CD4-positive, alpha-beta T cell treated with Interleukin-12 subunit alpha and Interleukin-12 subunit beta, for 1 hour (primary cell): ENCODE data around the gene ARF3.

Source experiments
- DNase-seq: peaks from one replicate; pipeline ENCODE4 v3.0.0-alpha.2; 2020

The ARF3 gene

DNA sequence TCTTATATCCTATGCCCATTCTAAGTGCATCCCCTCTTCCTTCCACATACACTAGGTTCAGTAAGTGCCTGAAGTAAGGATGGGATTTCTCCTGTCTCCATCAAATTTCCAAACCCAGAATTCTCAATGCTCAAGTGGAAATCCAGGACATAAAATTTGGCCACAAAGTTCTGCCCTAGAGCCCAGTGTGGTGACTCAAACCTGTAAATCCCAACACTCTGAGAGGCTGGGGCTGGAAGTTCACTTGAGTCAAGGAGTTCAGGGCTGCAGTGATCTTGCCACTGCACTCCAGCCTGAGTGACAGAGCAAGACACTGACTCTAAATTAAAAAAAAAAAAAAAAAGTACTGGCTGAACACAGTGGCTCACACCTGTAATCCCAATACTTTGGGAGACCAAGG lies 4.5 kb upstream of the ARF3 start:
- DNase-seq, result no peak

DNA sequence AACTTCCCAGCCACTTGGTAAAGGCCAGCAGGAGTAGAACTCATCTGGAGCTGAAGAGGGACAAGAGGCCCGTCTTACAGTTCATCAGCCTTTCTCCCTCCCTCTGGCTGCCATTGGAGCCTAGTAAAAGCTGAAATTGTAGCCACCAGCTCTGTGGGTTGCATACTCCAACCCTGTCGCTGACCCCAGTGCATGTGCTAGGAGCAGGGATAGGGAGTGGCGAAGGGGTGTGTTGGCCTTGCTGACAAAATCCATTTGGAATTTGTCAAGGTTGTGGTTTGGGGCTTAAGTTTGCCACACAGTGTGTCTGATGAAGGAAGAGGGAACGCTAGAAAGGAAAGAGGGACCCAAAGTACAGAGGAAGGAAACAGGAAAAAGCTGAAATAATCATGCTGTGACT lies 4.0 kb upstream of the ARF3 start:
- DNase-seq, result no peak

DNA sequence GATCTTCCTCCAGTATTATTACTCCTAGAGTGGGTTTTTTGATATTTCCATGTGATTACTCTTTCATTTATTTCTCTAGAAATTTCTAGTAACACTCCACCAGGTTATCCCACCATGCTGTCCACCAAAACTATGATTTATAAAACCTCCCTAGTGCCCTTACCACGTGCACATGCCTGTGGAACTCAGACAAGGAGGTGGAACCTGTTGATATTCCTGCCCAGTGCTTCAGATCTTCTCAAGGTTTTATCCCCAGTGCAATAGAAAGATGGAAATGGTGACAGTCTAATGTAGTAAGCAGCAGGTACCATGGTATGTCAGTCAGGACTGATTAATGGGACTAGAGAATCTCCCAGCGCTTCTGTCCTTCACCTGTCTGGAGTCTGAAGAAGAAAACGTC lies 3.5 kb upstream of the ARF3 start:
- no peak for DNase-seq

DNA sequence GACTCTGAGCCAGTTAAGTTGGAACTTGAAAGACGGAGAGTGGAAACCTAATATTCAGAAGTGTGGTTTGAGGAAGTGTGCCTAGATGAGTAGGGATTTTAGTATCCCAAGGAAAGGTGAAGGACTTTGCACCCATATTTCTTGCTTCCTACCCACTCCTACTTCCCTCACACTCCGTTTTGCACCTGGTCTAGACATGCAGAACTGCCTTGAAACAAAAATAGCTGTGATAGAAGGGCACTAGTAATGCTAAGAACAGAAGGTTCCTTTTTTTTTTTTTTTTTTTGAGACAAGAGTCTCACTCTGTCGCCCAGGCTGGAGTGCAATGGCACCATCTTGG lies 732 bp upstream of the ARF3 start:
- no peak for DNase-seq

DNA sequence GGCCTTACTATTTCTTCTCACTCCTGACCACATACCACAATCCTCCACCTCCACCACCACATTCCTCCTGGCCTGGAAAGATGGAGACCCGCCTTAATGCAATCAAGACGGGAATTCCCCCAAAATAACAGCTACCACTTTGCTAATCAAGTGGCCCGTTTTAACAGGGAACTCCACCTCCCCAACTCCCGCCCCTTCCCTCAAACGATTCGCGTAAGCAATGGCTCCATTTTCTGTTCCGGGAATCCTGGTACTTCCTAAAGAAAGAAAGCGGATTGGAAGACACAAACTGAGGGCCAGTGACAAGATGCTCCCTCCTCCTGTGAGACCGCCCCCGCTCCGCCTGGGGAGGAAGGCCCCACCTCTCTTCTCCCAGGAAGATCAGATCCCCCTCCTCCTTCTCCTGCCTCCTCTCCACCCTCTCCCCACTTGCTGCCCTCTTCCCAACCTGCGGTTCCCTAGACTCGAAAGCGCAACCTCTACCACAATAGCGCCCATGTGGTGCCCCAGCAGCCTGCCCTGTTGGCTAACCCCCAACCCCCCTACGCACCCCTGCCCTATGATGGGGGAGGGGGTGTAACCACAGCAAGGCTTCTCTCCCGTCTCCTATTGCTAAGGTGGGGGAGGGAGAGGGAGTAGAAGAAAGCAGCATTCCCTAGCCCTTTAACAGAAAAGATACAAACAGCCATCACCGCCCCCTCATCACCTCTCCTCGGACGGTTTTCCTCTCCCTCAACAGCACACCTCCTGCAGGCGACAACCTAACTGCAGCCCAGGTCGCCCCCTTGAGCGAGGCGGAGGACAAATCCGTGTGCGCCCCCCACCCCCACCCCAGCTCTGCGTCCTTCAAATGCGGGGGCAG lies 777 bp downstream of the ARF3 start:
- peak; percentile 44 for DNase-seq

DNA sequence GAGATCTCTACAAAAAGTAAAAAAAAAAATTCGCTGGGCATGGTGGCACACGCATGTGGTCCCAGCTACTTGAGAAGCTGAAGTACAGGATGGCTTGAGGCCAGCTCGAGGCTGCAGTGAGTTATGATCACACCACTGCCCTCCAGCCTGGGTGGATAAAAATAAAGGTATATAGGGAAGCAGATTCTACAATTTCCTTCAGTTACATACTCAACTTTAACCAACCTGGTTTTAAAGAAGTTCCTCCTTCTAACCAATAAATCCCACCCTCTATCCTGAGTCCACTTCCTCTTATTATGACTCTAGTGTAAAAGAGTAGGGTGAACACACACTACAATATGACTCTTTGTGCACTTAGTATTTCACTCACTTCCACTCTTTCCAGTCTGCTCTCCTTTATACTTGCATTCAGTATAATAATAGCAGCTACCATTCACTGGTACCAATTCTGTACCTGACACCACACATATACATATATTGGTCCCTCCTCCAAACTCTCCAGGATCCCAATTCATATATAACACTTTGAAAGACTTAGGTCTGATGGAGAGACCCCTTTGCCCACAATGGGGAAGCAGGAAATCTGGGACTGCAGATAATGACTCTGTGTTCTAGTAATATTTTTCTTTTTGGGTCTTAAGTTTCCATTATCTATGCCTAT lies 2.3 kb downstream of the ARF3 start:
- no peak for DNase-seq

DNA sequence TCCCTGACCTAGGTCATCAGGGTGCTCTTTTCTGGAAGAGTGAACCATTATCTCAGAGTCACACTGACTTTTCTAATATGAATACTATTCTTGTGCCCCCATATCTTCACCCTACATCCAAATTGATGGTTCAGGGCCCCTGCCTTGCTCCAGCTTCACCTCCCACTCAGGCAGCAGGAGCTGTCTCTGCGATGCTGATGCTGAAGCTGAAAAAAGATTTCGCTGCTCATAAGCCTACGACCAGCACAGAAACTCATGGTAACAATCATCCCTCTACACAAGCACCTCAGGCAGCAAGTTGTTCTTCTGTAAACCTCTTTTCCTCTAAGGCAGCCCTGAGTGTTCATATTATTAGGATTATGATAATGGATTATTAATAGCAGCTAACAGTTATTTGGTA lies 3.2 kb downstream of the ARF3 start:
- DNase-seq, result no peak

DNA sequence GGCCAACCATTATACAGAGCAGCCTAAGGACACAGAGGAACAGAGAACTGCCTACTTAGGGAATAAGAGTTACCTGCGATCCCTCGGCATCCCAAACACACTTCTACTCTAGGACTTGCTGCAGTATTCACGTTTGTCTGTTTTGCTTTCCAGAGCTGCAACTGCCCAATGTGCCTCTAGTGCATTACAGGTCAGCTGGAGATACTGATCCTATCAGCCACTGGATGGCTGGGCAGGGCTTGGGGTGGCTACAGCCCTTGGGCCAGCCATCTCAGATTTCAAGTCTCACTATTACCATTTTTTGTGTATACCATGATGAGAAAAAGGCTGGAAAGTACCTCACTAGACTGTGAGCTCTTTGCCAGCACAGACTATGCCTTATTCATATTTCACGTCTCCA lies 4.6 kb downstream of the ARF3 start:
- DNase-seq, result no peak

DNA sequence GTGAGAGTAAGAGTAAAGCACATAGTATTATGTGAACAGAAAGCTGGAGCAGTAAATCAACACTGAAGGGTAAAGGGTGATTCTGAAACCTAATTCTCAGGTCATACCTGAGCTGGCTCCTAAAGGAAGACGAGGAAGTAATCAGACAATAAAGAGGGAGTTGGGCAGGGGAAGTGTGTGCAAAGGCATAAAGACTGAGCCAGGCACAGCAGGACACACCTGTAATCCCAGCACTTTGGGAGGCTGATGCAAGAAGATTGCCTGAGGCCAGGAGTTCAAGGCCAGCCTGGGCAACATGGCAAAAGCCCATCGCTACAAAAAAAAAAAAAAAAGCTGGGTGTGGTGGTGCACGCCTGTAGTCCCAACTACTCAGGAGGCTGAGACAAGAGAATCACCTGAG lies 9.6 kb downstream of the ARF3 start:
- DNase-seq, result no peak

DNA sequence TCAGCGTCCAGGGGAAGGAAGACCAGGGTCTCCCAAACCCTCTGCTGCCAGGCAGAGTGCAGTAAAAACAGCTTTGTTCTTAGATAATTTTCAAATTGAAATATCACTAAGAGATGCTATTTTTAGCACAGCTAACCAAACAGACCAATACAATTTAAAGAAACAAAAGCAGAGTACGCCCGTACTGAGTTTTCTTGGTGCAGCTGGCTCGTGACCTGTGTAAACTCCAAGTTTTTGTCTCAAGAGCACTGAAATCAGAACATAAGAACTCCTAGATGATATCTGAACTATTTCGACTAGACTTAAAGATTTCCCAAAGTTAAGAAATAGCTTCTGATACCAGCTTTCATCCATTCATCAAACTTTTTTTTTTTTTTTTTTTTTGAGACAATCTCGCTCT lies 10.3 kb downstream of the ARF3 start:
- DNase-seq, result no peak

DNA sequence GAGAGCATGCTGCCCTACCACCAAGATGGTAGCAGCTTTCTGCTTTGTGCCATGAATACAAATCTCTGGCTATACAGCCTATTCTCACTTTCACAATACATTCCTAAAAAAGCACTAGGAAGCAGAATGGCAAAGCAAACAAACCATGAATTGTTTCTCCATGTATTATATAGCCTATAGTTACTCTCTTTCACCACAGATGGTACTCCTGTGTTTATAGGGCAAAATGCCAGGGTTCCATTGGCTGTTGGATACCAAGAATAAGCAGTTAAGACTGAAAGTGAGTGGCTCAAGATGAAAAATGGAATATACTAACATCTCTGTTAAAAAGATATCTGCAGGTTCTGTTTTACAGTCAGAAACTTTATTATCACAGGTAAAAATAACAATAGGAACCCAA lies 11.1 kb downstream of the ARF3 start:
- DNase-seq, result no peak

DNA sequence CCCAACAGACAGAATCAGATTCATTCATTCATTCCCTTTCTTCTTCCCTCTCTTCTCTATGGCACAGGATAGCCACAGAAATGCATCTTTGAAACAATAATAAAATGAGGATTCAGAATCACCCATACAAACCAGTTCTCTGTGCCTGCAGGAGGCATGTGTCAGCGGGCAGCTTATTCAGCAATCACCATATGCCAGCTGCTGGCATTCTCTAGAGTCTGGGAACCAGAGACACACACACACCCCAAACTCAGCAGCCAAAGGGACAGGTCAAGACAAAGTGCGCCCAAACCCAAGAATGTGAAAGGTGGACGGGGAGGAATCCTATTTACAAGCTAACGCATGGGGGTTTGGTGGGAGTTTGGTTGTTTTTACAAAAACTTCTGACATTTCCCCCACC lies 14.1 kb downstream of the ARF3 start:
- DNase-seq, result no peak

DNA sequence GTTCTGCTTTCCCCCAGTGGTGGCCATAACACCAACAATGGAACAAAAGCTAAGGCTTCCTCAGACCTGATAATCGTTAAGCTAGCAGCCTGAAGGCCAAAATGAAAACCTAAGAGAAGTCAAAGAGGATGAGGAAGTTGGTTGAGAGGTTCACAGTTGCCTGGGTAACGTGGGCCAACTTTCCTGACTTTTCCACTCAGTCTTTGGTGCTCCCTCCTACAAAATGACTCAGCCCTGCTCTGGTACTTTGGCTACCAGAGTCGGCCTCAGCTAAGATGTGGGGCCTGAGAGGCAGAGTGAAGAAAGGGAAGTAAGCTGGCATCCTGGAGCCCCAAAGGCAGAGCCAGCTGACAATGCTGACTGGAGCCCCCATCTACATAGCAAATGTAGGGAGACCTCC lies 17.1 kb downstream of the ARF3 start:
- DNase-seq, result no peak

DNA sequence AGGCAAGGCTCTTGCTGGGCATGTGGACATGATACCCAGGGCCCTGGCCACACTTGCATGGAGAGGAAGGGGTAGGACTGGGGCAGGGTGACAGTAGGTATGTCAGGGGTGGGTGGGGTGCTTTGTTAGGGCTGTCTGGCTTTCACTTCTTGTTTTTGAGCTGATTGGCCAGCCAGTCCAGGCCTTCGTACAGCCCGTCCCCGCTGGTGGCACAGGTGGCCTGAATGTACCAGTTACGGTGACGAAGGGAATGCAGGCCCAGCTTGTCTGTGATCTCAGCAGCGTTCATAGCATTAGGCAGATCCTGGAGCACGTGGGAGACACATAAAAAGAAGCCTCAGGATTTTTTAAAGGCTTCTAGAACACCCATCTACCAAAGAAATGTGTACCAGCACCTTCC lies 18.5 kb downstream of the ARF3 start:
- no peak for DNase-seq

DNA sequence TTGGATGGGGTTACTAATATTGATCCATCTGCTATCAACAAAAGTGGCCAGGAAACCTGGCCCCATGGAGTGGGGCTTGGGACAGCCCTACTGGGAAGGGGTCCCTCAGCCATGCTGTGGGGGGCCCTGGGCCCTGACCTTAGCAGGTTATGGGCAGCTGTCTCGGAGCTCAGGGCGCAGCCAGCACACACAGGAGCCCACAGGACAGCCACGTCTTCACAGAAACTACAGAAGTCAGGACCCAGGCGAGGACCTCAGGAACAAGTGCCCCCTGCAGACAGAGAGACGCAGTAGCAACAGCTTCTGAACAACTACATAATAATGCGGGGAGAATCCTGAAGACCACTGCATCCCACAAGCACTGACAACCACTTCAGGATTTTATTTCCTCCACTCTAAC lies 20.1 kb downstream of the ARF3 start:
- DNase-seq, result no peak

DNA sequence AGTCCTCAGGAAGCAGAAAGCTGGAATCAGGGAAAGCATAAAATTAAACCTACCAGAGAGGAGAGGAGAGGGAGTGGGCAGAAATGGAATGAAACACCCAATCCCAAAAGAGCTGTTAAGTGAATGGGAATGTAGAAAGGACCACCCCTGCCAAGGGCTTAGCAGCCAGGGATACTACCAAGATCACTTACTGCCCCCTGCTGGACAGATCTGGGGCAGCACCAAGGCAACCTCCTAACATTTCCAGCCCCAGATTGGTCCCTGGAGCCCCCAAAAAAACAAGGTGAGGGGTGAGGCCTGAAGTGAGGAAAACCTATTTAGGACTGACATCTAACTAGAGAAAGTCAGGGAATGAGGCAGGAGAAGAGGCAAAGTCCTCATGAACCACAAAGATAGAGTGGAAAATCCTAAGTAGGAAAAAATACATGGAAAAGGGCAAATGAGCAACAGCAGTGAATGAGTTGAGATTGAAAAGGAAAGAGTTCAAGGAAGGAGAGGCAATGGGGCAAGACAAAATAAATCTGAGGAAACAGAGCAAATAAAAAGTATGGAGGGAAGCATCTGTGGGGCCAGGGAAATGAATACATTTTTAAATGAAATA lies 20.8 kb downstream of the ARF3 start:
- DNase-seq, result peak; percentile 85

DNA sequence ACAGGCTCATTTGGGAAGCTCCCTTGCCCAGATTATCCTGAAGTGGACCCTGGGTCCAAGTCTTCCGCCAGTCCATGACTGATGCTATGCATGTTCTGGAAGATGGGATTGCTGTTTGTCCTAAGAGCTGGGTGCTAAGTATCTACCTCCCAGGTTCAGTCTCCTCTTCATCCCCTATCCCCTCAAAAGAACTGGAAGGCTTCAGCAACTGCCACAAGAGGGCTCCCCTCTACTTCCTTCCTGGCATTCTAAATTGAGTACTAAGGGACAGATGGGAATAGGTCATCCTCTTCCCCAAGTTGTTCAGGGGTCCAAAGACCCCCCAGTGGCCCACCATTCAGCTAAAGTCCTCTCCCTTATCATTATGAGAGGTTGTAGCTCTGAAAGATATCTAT lies 23.0 kb downstream of the ARF3 start:
- DNase-seq, result peak; percentile 27

DNA sequence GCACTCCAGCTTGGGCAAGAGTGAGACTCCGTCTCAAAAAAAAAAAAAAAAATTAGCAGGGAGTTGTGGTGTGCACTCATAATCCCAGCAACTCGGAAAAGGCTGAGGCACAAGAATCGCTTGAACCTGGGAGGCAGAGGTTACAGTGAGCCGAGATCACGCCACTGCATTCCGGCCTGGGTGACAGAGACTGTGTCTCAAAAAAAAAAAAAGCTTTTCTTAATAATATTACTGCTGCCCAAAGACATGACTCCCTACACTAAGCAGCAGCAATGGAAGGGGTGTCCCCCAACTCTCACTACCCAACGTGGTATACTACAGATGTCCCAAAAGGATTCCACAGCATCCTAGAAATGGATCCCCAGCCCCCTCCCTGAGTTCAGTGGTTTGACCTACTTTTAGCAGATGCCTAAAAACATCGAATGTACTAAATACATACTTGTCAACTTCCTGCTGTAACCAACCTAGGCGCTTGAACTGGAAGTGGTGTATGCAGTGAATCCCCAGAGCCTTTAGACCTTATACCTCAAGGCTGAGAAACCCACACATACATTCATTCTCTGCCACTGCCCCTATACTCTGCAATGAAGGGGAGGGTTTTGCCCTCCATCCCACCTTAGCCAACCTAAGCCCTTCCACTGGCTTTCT lies 23.5 kb downstream of the ARF3 start:
- peak; percentile 73 for DNase-seq

DNA sequence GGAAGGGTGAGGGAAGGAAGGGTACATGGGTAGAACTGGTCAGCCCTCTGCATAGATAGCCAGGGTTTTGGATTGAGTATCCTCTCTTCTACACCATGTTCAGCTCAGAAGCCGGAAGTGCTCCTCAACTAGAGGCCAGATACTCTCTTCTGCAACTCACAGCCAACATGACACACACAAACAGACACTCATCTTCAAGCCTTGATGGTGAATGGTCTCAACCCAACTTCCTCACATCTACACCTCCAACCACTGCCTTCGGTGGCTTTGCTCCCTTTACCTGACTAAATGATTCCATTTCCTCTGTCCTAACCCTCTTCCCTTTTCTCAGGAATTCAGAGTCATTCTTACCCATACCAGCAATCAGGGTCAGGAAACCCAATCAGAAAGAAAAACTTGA lies 24.4 kb downstream of the ARF3 start:
- DNase-seq, result peak; percentile 31

DNA sequence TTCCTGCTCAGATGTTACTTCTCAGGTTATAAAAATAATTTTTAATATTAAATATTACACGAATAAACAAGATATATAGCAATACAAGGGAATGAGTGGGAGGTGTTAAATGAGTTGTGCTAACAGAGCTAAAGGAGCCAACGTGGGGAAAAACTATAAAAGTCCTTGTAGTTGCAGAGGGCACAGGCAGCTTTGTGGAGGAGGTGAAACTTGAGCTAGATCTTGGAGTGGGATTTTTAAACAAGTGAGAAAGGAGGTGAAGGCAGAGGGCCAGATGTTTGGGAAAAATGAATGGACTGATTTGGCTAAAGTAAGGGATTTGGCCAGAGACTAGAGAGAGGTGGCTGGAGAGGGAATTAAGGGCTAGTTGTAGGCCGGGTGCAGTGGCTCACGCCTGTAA lies 26.8 kb downstream of the ARF3 start:
- no peak for DNase-seq

DNA sequence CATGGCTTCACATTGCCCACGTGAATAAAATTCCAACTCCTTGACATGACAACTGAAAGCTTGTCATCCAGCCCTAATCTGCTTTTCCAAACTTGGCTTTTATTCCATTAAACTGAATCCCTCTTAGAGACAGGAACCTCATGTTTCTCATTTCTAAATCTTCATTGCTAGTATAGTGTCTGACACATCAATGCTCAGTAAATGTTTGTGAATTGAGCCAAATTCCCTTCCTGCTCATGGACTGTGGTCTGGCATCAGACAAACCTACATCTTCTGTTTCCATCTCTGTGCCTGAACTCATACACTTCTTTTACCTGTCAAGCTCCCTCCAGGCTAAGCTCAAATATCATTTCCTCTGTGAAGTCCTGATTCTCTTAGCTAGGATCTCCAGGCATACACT lies 27.7 kb downstream of the ARF3 start:
- no peak for DNase-seq

DNA sequence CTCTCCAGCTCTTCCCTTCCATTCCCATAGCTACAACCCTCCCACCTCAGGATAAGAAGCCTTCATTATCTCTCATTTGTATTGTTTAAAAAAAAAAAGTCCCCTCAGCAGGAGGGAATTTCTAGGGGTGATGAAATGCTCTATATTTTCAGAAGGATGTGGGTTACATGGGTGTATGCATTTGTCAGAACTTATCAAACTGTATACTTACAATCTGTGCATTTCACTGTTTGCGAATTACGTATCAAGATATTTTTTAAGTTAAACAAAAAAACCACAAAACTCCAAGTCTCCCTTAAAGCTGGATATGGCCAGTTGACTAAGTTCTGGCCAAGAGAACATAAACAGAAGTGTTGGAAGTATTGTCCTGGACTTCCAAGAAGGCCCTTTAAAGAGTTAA lies 30.0 kb downstream of the ARF3 start:
- DNase-seq, result no peak

DNA sequence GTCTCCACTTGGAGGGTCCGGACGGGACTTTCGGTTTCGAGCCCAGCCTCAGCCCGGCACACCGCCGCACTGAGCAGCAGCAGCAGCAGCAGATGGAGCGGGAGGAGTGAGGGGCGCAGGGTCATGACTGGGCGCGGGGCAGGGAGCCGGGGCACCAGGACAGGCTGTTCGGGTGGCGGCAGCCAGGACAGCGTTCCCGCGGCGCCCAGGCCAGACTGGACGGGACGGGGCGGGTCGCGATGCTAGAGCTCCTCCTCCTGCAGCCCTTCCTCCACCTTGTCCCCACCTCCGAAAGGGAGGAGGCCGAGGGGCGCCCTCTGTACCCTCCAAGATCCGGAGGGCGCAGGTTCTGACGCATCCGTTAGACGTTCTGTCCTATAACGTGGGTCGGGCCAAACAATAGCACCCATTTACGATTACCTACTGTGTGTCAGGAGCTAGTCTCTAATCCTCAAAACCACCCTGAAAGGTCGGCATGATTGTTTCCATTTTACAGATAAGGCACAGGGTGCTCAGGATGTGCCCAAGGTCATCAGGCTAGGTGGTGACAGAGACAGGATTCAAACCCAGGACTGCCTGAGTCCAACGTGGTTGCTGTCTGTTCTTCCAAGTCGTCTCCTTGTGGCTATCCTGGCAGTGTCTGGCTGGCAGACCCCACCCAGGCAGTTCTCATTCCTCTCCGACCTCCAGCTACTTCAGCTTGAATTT lies 31.8 kb downstream of the ARF3 start, which contains the start of gene FKBP11:
FKBP11 (minus strand) TSS at position 189 of the 708 bp plus-strand sequence; CDS start at position 125, 64 bp downstream.
- DNase-seq, result peak; percentile 85
